Mesothelial cell of epicardium (in vitro differentiated cells): ENCODE results near the gene PDLIM1. TPM values are rescaled to one million over a fixed set of nuclear protein-coding genes. Genes with fewer than 3 reads are reported as not detected.

Experiments
- DNase-seq, 2 experiments: peaks; one replicate each; pipeline ENCODE4 v3.0.0; 2021; ENCODE audit warnings: low spot score in 2 of 2; ENCODE audit not compliant: unreplicated experiment in 2 of 2
- H3K27ac Mint-ChIP-seq: 2 replicates; pipeline ENCODE4 v1.8.0; 2021; ENCODE audit warnings: mixed read lengths
- H3K27me3 Mint-ChIP-seq: 2 replicates; pipeline ENCODE4 v1.8.0; 2021; ENCODE audit warnings: low read depth, mixed read lengths
- H3K36me3 Mint-ChIP-seq: 2 replicates; pipeline ENCODE4 v1.8.0; 2021; ENCODE audit warnings: mixed read lengths
- H3K4me1 Mint-ChIP-seq: 2 replicates; pipeline ENCODE4 v1.8.0; 2021; ENCODE audit warnings: mixed read lengths
- H3K4me3 Mint-ChIP-seq: 2 replicates; pipeline ENCODE4 v1.8.0; 2021; ENCODE audit warnings: mild to moderate bottlenecking, moderate library complexity, mixed read lengths
- H3K9me3 Mint-ChIP-seq: 2 replicates; pipeline ENCODE4 v1.8.0; 2021; ENCODE audit warnings: mixed read lengths
- CTCF ChIP-seq: fragments of 200-600 bp; sonication (generic); IDR thresholded peaks from one replicate; pipeline ENCODE4 v1.5.0; 2021; ENCODE audit warnings: antibody characterized with exemption; ENCODE audit not compliant: unreplicated experiment
- total RNA-seq: library from RNA; stranded (reverse); gene quantifications from 3 replicates; pipeline ENCODE4 v1.2.1, GENCODE V29; 2021

PDLIM1 gene
- total RNA-seq, 1 donor from 2014 or later = 121 TPM

- DNase-seq = no peak
These were observed 44.0 kb upstream of the PDLIM1 start for GRCh38 chr10:95334805-95335144.

GRCh38 chr10:95333997-95334804 lies 43.4 kb upstream of the PDLIM1 start:
- H3K27me3 Mint-ChIP-seq = no peaks in the 10 kb centered on the region
- no peak for TF ChIP-seq CTCF
- no peak overlapping the region for H3K4me3 Mint-ChIP-seq
- H3K4me1 Mint-ChIP-seq = no peaks in the 10 kb centered on the region
- H3K27ac Mint-ChIP-seq = no peak overlapping the region
- DNase-seq = no peak
- H3K9me3 Mint-ChIP-seq = no peaks in the 10 kb centered on the region
- H3K36me3 Mint-ChIP-seq = no peaks in the 10 kb centered on the region

More at GRCh38 chr10:95334805-95335144, 44.0 kb upstream of the PDLIM1 start:
- Mint-ChIP-seq H3K9me3 (no peaks in the 10 kb centered on the region), H3K4me3 (no peak overlapping the region), H3K27ac (no peak overlapping the region), H3K4me1 (no peaks in the 10 kb centered on the region), H3K27me3 (no peaks in the 10 kb centered on the region), H3K36me3 (no peaks in the 10 kb centered on the region)
- no peak for TF ChIP-seq CTCF

GRCh38 chr10:95332666-95333249 lies 42.0 kb upstream of the PDLIM1 start:
- Mint-ChIP-seq H3K4me1 (peaks cover under 1% of the 10 kb centered on the region), H3K36me3 (no peaks in the 10 kb centered on the region), H3K9me3 (no peaks in the 10 kb centered on the region), H3K27ac (no peak overlapping the region), H3K4me3 (no peak overlapping the region), H3K27me3 (no peaks in the 10 kb centered on the region)
- DNase-seq = no peak
- no peak for TF ChIP-seq CTCF

GRCh38 chr10:95331596-95332130 lies 40.9 kb upstream of the PDLIM1 start:
- Mint-ChIP-seq H3K9me3 (no peaks in the 10 kb centered on the region), H3K4me1 (peaks cover 6% of the 10 kb centered on the region), H3K27ac (no peak overlapping the region), H3K27me3 (no peaks in the 10 kb centered on the region), H3K36me3 (no peaks in the 10 kb centered on the region), H3K4me3 (no peak overlapping the region)
- no peak for DNase-seq
- no peak for TF ChIP-seq CTCF

GRCh38 chr10:95330966-95331453 lies 40.2 kb upstream of the PDLIM1 start:
- Mint-ChIP-seq H3K9me3 (no peaks in the 10 kb centered on the region), H3K27me3 (no peaks in the 10 kb centered on the region), H3K4me3 (no peak overlapping the region), H3K36me3 (no peaks in the 10 kb centered on the region), H3K4me1 (peaks cover 6% of the 10 kb centered on the region), H3K27ac (no peak overlapping the region)
- TF ChIP-seq CTCF = no peak
- DNase-seq = no peak
